Hypothalamus (tissue), 51 donors: Measurements from ENCODE around the gene HOXB9.

Source experiments
- DNase-seq, 51 donors: peaks; one replicate each; lab custom pipeline; 2025; lab: John Stamatoyannopoulos, UW

The HOXB9 gene

GRCh38 chr17:48589060-48589830 is 36.9 kb downstream of the HOXB9 start:
- DNase-seq = no peak

DNA sequence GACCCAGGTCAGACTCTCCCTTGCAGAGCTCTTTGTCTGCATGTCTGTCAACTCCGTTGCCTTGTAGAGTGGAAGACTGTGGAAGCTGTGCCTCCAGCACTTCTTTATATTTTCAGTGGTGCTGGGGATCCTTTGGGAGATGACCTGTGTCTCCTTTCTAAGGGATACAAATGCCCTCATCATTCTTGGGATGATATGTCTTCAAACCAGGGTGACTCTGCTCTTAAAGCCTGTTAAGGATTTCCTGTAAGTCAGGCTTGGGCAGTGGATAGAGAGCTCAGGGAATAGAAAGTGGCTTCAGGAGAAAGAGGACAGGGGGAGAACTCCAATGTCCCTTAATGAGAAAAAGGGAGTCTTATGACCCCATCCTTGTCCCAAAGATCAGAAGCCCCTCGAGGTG is 37.6 kb downstream of the HOXB9 start:
- no peak for DNase-seq

- DNase-seq = no peak
These were observed 38.1 kb downstream of the HOXB9 start for GRCh38 chr17:48588074-48588415.

DNA sequence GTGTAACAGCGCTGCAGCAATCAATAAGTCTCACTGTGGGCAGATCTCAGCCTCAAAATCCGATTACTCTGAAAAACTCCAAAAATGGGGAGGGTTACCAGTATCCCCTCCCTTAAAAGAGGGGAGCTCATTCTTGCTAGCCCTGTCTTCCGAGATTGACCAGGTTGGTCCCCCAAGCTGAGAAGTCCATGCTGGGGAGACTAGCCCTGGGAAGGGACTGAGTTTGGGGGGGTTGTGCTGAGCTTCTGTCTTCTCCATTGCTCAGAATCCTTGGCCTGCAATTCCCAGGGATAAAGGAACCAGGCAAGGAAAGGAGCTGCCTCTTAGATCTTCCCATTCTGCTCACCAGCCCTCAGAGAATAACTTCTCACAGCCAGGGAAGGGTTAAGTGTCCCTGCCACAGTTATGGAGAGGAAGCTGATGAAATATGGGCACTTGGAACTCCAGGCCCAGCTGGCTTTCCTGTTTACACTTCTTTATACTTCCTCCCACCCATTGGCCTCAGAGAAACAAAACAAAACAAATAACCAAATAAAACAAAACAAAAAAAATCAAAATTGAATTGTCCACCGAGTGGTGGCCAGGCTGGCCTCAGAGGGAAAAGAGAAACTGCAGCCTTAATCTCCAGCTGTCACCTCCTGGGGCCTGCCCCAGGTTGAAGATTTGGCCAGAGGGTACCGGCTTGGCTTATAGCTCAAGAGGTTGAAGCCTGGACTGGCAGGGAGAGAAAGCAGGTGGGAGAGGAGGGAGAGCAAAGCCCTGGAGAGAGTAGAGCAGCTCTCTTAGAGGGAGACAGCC is 38.7 kb downstream of the HOXB9 start:
- no peak for DNase-seq

GRCh38 chr17:48586355-48587258 is 39.6 kb downstream of the HOXB9 start:
- DNase-seq = no peak

- DNase-seq = no peak
These were observed 41.9 kb downstream of the HOXB9 start for GRCh38 chr17:48584223-48584741.

GRCh38 chr17:48583708-48584222 is 42.4 kb downstream of the HOXB9 start:
- no peak for DNase-seq

DNA sequence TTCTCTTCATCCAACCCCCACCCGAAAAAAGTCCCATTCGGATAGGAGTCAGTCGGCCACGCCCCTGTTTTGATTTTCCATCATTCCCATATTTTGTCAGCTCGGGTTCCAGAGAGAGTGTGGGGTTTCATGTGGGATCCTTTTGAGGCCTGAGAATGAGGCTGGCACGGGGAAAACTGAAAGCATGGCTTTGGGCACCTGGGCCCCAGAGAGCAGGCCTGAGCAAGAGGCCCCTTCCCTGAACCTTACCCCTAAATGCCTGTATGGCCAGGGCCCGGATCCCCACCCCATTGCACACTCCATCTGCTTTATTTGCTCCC is 43.4 kb downstream of the HOXB9 start:
- DNase-seq = no peak

GRCh38 chr17:48579760-48580554 is 46.2 kb downstream of the HOXB9 start:
- DNase-seq = no peak

DNA sequence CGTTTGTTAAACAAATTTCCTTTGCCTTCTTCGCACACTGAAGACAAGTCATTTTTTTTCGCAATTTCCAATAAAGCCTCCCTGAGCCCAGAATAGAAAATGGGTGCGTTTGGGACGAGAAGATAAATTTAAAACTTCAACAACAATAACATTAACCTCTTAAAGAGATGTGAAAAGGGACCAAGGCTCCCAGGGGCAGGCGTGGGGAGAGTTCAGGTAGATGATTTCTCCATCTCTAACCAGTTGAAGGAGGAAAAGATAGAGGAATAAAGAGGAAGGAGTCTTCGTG is 46.7 kb downstream of the HOXB9 start:
- DNase-seq = no peak

DNA sequence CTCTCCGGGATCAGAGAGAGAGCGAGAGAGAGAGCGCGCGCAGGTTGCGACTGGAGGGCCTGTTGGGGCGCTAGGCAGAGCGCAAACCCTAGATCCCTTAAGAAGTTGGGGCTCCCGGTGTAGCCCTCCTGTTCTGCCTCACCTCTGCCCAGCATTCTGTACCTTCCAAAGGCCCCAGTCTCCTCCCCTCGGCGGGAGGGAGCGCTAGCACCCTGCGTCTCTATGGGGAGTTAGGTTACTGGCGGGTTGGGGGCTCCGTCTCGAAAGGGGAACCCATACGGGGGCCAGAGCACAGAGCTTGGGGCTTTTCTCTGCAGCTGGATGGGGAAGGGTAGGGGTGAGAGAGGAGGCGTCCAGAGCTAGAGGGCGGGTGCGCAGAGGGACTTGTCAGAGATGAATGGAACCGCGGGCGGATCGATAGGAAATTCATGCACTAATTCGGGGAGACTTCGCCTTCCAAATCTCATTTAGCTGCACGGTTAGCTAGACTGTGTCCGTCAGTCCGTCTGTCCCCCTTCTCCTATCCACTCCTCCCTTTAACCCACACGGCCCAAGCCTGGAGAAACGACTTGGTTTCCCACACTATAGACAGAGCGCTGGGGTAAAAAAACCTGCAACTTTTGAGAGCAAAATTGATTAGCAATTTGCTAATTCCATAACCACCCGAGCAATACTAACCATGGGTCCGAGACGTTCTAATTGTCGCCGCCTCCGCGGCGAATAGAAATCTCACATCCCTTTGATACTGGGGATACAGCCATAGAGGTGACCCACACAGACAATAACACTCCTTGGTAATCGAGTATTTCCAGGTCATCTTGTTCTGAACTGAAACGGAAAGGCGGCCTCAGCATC is 47.3 kb downstream of the HOXB9 start:
- DNase-seq = no peak

DNA sequence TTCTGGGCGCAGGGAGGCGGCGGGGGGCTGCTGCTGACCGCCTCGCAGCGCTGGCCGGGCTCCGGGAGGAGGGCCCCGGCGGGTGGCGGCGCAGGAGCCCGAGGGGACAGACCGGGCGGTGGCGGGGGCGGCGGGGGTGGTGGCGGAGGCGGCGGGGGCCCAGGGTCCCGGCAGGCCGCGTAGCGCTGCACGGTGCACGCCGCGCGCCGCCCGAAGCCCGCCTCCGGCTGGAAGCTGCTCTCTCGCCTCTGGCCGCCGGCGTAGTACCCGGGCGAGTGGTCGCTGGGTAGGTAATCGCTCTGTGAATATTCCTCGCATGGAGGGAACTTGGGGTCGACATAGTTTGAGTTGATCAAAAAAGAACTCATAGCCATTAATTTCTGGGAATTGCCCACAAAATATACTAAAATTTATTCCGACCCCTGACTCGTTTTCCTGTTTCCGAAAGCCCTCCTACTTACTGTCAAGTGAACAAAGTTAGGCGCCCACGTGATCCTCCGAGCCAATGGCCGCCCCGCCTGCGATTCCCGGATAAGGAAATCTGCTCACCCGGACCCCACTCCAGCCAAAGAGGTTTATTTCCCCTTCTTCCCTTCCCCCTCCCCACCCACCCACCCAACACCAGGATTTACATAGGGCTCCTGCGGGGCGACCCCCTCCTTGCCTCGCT is 48.1 kb downstream of the HOXB9 start, which contains the start of gene HOXB4:
Gene HOXB4 (minus strand): TSS at position 405 of the 670 bp plus-strand sequence. CDS start 31 bp downstream, at position 374.
- peak in 3 of 51 donors; percentile 1 to 10 (median 2) for DNase-seq

DNA sequence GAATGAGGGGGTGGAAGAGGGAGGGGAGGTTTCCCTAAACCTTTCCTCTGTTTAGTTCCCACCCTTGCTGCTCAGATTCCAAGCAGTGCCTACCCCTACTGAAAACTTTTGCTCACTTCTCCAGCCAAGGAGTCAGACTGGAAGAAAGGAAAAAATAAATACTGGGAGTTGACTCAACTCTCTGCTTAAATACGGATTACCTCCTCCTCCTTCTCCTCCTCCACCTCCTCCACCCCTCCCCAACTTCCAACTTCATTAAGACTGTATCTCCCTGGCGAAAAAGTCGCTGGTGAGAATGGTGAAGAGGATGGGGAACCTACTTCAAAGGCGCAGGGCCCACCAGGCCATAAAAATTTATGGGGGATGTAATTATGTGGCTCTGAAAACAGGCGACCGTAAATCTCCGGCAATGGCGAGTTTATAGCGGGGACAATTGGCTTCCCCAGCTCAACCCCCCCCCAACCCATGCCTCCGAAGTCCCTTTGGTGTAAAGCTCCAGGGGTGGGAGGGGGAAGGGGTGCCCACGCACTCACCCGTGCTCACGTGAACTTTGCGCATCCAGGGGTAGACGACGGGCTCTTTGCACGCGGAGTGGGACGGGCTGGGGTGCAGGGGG is 48.7 kb downstream of the HOXB9 start:
- DNase-seq = no peak

- no peak for DNase-seq
These were observed 49.5 kb downstream of the HOXB9 start for GRCh38 chr17:48576479-48577309.

DNA sequence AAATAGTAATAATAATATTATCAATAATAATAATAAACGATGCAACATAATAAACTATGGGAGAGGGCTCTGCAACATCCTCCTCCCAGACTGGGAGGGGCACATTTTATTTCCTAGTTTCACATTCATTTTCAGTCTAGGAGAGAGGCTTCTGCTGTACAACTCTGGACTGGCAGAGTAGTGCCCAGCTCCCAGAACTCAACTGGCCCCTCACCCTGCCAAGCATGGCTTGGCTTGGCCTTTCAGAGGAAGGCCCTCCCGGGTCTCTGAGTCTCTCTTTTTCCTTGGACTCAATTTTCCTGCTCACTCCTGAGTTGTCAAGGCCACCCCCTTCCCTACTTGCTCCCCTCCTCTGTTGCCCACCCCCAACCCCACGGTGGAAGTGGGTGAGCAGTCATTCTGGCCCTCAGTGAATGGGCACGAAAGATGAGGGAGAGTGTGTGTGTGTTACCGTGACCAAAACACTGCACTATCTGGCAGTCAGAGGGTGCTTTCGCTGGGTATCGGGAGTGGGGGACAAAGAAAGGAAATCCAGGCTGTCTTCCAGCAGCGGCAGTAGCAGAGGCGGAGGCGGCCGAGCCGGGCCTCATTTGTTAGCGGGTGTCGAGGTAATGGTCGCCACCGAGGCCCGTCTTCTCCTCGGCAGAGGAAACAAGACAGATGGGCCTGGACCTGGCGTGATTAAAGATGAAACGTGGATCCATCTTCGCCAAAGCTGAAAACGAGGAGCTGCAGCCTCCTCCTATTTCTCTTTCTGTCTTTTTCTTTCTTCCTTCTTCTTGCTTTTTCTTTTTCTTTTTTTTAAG is 50.3 kb downstream of the HOXB9 start:
- DNase-seq = no peak

DNA sequence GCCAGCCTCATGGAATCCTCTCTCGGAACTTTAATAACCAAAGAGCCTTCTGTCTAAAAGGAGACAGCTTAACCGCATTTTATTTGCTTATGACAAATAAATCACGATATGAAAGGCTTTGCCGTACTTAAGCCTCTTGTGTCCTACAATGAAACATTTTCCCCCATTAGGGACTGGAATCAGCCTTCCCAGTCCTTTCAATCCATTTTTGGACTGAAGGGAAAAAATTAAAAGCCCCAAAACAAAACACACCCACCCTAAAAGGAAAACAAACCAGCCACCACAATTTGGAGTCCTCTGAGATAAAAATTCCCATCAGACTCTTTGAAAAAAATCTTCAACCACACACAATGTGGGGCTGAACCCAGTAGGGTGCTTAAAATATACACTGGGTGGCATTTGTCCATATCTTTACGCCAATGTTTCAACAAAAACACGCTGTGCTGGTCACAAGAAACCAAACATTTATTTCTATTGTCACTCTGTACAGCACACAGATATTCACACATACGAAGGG is 51.0 kb downstream of the HOXB9 start:
- no peak for DNase-seq
